Measurements from ENCODE around the gene CLASRP. TPM values are rescaled to one million over a fixed set of nuclear protein-coding genes. Genes with fewer than 3 reads are reported as not detected.
A peak's percentile ranks its signal among the peaks of the same experiment; 100 is the strongest.

The CLASRP gene
- total RNA-seq, 2 experiments from 2014 or later: 89.9 to 94.2 TPM

GRCh38 chr19:45063851-45064801, 25.3 kb downstream of the CLASRP start:
- no peak overlapping the region for H3K27ac Mint-ChIP-seq
- peaks cover 18% of the 10 kb centered on the region for H3K36me3 Mint-ChIP-seq
- no peaks in the 10 kb centered on the region for H3K9me3 Mint-ChIP-seq
- H3K27me3 Mint-ChIP-seq: no peaks in the 10 kb centered on the region
- peaks cover 2% of the 10 kb centered on the region for H3K4me1 Mint-ChIP-seq
- no peak for DNase-seq
- no peak overlapping the region for H3K4me3 Mint-ChIP-seq

GRCh38 chr19:45066921-45067661, 28.2 kb downstream of the CLASRP start:
- no peaks in the 10 kb centered on the region for H3K27me3 Mint-ChIP-seq
- H3K4me1 Mint-ChIP-seq: no peaks in the 10 kb centered on the region
- H3K9me3 Mint-ChIP-seq: no peaks in the 10 kb centered on the region
- H3K4me3 Mint-ChIP-seq: no peak overlapping the region
- H3K27ac Mint-ChIP-seq: peak overlapping the region; percentile 56
- no peak for DNase-seq
- peaks cover 14% of the 10 kb centered on the region for H3K36me3 Mint-ChIP-seq

GRCh38 chr19:45068041-45068440, 29.2 kb downstream of the CLASRP start:
- H3K36me3 Mint-ChIP-seq: peaks cover 10% of the 10 kb centered on the region
- no peaks in the 10 kb centered on the region for H3K9me3 Mint-ChIP-seq
- H3K4me3 Mint-ChIP-seq: no peak overlapping the region
- peaks cover 1% of the 10 kb centered on the region for H3K4me1 Mint-ChIP-seq
- no peak for DNase-seq
- H3K27ac Mint-ChIP-seq: no peak overlapping the region
- no peaks in the 10 kb centered on the region for H3K27me3 Mint-ChIP-seq

GRCh38 chr19:45069056-45069455, 30.2 kb downstream of the CLASRP start:
- Mint-ChIP-seq H3K27ac (no peak overlapping the region), H3K4me1 (peaks cover 2% of the 10 kb centered on the region)
- no peak for DNase-seq

GRCh38 chr19:45070214-45070613, 31.4 kb downstream of the CLASRP start:
- no peak for DNase-seq
- H3K27me3 Mint-ChIP-seq: no peaks in the 10 kb centered on the region
- H3K4me3 Mint-ChIP-seq: no peak overlapping the region
- no peak overlapping the region for H3K27ac Mint-ChIP-seq
- peaks cover 6% of the 10 kb centered on the region for H3K4me1 Mint-ChIP-seq
- H3K9me3 Mint-ChIP-seq: no peaks in the 10 kb centered on the region
- peaks cover 8% of the 10 kb centered on the region for H3K36me3 Mint-ChIP-seq

More at GRCh38 chr19:45069056-45069455, 30.2 kb downstream of the CLASRP start:
- H3K4me3 Mint-ChIP-seq: no peak overlapping the region
- peaks cover 10% of the 10 kb centered on the region for H3K36me3 Mint-ChIP-seq
- H3K9me3 Mint-ChIP-seq: no peaks in the 10 kb centered on the region
- no peaks in the 10 kb centered on the region for H3K27me3 Mint-ChIP-seq

GRCh38 chr19:45070861-45071544, 32.2 kb downstream of the CLASRP start:
- no peak overlapping the region for H3K27ac Mint-ChIP-seq
- H3K4me3 Mint-ChIP-seq: no peak overlapping the region
- H3K9me3 Mint-ChIP-seq: no peaks in the 10 kb centered on the region
- no peaks in the 10 kb centered on the region for H3K27me3 Mint-ChIP-seq
- DNase-seq: no peak
- H3K36me3 Mint-ChIP-seq: peaks cover 8% of the 10 kb centered on the region
- H3K4me1 Mint-ChIP-seq: peaks cover 6% of the 10 kb centered on the region

GRCh38 chr19:45071545-45071938, 32.7 kb downstream of the CLASRP start:
- H3K4me1 Mint-ChIP-seq: peaks cover 7% of the 10 kb centered on the region
- peaks cover 8% of the 10 kb centered on the region for H3K36me3 Mint-ChIP-seq
- H3K9me3 Mint-ChIP-seq: no peaks in the 10 kb centered on the region
- DNase-seq: no peak
- no peaks in the 10 kb centered on the region for H3K27me3 Mint-ChIP-seq
- no peak overlapping the region for H3K27ac Mint-ChIP-seq
- no peak overlapping the region for H3K4me3 Mint-ChIP-seq

- no peaks in the 10 kb centered on the region for H3K27me3 Mint-ChIP-seq
- H3K4me3 Mint-ChIP-seq: no peak overlapping the region
- no peaks in the 10 kb centered on the region for H3K9me3 Mint-ChIP-seq
- peaks cover 6% of the 10 kb centered on the region for H3K36me3 Mint-ChIP-seq
- peaks cover 11% of the 10 kb centered on the region for H3K4me1 Mint-ChIP-seq
- DNase-seq: no peak
- H3K27ac Mint-ChIP-seq: no peak overlapping the region
These were observed 33.3 kb downstream of the CLASRP start for GRCh38 chr19:45071969-45072790.

- Mint-ChIP-seq H3K36me3 (peaks cover 6% of the 10 kb centered on the region), H3K9me3 (no peaks in the 10 kb centered on the region), H3K27me3 (no peaks in the 10 kb centered on the region), H3K4me3 (peak overlapping the region; percentile 84), H3K27ac (peak overlapping the region; percentile 14), H3K4me1 (peaks cover 20% of the 10 kb centered on the region)
- no peak for DNase-seq
These were observed 36.0 kb downstream of the CLASRP start for GRCh38 chr19:45074744-45075300.

- H3K27ac Mint-ChIP-seq: peak overlapping the region; percentile 86
- peaks cover 11% of the 10 kb centered on the region for H3K36me3 Mint-ChIP-seq
- no peaks in the 10 kb centered on the region for H3K27me3 Mint-ChIP-seq
- peak overlapping the region; percentile 84 for H3K4me3 Mint-ChIP-seq
- H3K9me3 Mint-ChIP-seq: no peaks in the 10 kb centered on the region
- H3K4me1 Mint-ChIP-seq: peaks cover 25% of the 10 kb centered on the region
- peak; percentile 54 for DNase-seq
These were observed 36.6 kb downstream of the CLASRP start for GRCh38 chr19:45075301-45076028.

GRCh38 chr19:45076029-45076850, 37.4 kb downstream of the CLASRP start, which contains the start of gene ZNF296:
Gene ZNF296 (minus strand): TSS chr19:45076478. CDS start chr19:45076373, 105 bp downstream.
- Mint-ChIP-seq H3K27ac (peak within 1 kb of the TSS; percentile 86), H3K27me3 (no peaks in the 10 kb centered on the region), H3K4me1 (peaks cover 30% of the 10 kb centered on the region), H3K36me3 (peaks cover 15% of the 10 kb centered on the region), H3K9me3 (no peaks in the 10 kb centered on the region), H3K4me3 (peak within 1 kb of the TSS; percentile 84)
- peak; percentile 91 for DNase-seq

GRCh38 chr19:45076851-45077730, 38.2 kb downstream of the CLASRP start:
- Mint-ChIP-seq H3K4me1 (peaks cover 35% of the 10 kb centered on the region), H3K36me3 (peaks cover 22% of the 10 kb centered on the region), H3K9me3 (no peaks in the 10 kb centered on the region), H3K27ac (peak overlapping the region; percentile 78), H3K27me3 (no peaks in the 10 kb centered on the region), H3K4me3 (peak overlapping the region; percentile 84)
- no peak for DNase-seq
